ENCODE measurements around the gene NPFFR1.

NPFFR1 gene, protein sequence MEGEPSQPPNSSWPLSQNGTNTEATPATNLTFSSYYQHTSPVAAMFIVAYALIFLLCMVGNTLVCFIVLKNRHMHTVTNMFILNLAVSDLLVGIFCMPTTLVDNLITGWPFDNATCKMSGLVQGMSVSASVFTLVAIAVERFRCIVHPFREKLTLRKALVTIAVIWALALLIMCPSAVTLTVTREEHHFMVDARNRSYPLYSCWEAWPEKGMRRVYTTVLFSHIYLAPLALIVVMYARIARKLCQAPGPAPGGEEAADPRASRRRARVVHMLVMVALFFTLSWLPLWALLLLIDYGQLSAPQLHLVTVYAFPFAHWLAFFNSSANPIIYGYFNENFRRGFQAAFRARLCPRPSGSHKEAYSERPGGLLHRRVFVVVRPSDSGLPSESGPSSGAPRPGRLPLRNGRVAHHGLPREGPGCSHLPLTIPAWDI

DNA sequence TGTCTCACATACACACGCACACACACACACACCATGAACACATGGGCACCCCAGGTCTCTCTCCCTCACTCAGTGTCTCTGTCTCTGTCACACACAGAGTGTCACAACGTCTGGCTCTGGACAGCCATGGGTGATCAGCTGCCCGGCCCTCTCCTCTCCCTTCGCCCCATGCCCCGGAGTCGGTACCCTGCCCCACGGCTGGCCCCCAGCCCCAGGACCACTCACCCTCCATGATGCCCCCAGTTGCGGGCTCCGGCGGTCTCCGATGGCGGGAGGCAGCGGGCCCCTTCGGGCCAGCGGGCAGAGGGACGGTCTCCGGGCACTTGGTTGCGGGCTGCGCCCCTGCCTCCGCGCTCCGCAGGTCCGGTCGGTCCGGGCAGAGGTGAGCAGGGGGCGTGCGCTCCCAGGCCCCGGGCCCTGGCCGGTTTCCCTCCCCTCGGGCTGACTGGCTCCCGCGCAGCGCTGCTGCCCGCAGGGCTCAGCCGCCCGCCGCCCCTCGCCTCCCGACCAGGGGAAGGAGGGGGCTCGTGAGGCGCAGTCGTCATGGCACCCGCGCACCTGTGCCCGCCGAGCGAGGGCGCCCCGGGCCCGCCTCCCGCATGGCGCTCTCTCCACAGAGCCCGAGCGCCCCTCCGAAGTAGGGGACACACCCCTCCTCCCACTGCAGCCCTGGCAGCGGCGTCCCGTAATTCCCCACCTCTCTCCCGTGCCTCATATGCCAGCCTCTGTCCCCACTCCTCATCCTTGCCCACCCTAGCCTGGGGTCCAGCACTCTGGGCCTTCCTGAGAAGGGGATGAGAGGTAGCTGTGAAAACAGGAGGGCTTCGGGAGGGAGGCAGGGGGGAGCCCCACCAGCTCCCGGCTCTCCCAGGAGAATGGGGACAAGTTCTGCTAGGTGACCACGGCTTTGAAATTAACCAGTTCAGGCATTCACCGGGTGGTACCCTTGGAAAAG, at the start of gene NPFFR1:
NPFFR1 (minus strand) TSS at position 560 of the 955 bp plus-strand sequence; CDS start at position 232, 328 bp downstream.
- no peak for DNase-seq

DNA sequence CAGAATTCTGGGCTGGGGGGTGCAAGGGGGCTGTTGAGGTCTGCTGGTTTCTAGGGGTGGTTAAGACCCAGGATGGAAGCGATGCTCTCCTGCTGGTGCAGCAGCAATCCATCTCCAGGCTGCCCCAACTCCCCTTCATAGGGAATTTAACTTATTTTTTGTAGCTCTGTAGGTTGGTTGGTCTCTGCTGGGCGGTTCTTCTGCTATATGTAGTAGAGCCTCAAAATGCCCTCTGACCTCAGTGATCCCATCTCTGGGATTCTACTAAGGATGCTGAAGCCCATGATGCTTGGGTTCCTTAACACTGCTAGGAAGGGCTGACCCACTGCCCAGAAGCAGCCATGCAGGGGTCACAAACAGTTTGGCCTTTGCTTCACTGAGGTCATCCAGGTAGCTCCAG, 49.5 kb upstream of the NPFFR1 start:
- no peak for DNase-seq

DNA sequence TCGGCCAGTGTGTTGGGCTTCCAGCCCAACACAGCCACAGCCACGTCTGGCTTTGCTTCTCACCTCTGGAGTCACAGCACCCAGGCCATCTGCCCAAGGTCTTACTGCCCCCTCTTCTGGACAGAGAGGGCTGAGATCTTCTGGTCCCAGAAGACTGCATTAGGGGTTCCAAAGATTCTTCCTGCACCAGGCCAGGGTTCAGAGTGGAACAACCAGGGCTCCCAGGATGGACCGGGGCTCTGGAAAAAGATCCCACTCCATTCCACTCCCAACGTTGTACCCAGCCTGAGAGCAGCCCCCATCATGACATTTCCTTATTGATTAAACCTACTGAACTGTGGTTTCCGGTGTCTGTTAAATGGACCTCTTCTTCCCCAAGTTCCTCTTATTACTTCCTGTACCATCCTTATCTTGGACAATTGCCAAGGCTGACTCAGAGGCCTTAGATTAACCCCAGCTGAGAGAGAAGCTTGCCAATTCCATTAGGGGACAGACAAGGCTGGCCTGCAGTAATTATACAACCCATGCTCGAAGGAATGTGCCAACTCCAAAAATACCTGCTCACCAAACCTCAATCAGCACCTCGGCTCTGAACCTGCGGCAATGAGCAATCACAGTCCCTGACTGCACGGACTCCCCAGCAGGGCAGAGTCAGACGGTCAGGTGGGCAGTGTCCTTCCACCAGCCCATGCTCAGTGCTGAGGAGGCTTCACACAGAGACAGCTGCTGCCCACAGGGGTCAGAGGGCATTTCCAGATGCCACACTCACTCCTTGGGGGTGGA, 47.9 kb upstream of the NPFFR1 start:
- DNase-seq = peak; percentile 80

DNA sequence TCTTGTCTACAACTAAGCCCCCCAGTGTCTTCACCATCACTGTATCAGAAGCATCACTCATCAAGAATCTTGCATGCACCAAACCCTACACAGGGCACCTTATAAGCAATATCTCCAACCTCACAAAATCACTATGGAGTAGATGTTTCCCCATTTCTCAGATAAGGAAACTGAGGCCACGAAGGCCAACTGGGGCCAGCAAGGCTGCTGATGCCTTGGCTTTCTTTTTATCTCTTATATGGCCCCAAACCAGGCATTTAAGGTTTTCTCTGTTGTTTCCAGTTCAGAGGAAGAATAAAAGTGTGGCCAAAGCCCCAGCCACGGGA, 47.3 kb upstream of the NPFFR1 start:
- DNase-seq = no peak

DNA sequence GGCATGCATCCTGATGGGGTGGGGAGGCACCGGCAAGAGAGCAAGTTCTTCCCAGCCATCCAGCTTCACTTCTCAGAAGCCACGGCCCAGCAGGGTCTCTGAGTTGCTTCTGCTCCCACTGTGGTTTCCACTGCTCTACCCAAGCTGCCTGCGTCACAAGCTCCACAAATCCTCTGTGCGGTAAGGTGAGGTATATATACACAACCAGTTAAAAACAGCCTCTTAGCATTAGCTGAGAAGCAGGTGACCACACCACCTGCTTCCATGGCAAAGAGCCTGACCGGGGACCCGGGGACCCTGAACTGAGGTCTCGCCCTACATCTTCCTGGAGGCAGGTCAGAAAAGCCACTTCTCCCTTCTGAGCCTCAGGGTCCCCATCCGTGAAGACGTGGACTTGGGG, 46.9 kb upstream of the NPFFR1 start:
- no peak for DNase-seq

DNA sequence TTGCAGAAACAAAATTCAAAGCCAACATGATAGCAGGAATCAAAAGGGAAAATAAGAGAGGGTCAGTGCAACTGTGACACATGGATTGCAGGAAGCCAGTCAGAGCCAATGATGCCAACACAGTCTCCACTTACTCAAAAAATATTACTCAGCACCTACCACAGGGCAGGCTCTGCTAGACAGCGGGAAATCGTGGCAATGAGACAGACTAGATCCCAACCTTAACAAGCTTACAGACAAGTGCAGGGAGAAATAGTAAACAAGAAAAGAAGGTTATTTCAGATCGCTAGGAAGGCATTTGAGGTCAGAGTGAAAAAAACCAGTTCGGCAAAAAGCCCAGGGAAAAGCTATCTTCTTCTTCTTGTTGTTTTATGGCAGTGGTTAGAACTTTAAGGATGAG, 45.2 kb upstream of the NPFFR1 start:
- no peak for DNase-seq

DNA sequence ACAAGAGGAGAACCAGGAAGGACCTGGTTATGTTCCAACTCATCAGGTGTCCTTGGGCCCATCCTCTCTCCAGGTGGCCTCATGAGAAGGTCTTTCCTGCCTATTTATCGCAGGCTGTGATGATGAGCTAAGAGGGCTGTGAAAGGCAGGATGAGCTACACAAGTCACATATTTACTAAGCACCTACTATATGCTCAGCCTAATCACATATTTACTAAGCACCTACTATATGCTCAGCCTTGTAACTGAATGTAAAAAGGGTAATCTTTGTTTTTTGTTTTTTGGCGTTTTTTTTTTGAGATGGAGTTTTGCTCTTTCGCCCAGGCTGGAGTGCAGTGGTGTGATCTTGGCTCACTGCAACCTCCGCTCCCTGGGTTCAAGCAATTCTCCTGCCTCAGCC, 44.2 kb upstream of the NPFFR1 start:
- DNase-seq = no peak

DNA sequence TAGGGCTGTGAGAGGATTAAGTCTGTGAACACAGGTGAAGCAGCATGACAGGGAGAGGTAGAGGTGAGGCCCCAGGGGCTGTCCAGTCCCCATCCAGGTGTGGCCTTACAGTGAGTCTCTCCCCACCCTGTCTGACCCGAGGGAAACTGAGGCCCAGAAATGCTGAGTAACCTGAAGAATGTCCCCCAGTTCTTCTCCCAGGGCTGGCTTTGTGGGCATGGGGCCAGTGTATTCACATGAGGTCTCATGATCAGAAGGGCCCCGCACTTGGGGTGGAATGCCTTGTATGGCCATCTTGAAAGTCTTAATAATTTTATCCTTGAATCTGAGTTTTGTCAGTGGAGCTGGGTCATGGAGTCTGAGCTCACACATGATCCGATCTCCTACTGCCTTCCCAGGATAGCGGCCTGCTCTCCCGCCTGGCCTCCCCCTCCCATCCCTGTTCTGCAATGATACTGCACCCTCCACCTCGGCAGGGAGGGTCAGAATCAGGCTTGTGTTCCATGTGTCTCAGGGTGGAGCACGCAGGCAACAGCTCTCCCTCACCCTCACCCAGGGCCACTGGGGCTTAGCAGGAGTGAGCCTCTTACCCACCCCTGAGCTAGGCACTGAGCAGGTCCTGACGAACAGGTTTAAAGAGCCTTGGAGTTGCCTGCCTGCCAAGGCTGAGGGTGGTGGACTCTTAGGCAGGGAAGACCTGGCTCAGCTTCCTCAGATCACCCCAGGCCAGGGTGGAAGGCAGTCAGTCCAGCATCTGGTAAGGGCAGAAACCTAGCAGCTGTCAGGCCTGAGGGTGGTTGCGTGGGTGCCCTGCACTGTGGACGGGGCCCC, 41.4 kb upstream of the NPFFR1 start:
- DNase-seq = no peak

DNA sequence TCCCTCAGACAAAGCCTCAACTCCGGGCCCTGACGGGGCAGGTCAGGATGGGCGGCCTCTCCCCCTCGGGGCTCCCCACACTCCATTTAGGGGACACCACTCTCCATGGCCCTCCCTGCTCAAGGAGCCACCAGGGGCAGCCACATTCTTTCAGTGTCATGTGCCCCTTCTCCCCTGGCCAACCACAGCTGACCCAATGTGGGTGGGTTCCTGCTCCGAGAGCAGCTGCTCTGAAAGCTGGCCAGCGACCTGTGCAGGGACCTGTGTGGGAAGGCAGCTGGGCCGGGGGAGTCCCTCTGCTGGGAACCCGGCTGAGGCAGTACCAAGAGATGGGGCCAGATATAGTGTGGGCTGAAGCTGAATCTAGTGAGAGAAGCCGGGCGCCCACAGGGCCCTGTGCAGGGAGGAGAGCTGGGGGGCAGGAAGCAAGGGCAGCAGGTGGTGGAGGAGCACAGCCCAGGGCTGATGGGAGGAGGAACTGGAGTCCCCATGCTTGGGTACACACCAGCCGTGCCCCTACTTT, 40.6 kb upstream of the NPFFR1 start:
- DNase-seq = no peak

DNA sequence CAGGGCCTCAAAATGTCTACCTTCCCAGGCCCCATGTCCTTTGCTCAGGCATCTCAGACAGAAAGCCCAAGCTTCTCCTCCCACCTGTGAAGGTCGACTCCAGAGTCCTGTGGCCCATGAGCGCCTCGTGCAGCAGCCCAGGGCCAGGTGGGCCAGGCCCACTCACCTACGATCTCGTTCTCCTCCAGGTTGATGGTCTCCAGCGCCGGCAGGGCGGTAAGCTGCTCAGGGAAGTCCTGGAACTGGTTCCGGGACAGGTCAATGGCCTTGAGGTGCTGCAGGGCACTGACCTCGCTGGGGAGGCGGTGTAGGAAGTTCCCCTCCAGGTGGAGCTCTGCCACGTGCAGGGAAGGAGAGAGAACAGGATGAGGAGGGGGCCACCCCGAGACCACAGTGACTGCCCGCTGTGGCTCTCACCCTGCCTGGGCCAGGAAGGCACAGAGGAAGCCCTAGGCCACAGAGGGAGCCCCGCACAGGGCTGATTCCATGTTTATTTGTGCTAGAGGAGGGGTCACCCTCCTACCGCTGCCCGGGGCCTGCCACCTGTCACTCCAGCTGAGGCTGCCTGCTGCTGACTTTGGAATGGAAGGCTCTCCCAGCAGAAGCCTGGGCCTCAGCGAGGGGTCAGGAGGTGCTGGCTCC, 40.0 kb upstream of the NPFFR1 start:
- DNase-seq = no peak

DNA sequence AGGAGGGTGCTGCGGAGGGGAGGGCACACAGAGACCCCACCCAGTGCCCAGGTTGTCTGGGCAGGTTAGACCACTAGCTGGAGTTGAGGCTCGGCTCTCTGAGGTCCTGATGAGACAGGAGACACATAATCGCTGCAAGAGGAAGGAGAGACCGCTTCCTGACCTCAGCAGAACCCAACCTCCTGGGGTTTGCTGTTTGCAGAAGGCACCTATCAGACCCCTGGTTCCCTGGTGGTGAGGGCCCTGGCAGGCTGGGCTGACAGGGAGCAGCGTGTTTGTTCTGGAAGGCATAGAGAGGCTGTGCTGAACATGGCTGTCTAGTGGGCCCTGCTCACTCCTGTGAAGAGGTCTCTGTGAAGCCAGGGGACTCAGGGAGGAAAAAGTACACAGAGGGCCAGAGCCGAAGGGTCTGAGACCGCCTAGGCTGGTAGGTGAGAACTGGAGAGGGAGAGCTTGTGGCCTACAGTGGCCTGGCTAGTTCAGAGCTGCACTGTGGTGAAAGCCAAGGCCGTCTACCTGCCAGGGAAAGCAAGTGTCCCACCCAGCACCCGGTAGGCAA, 39.4 kb upstream of the NPFFR1 start:
- no peak for DNase-seq

DNA sequence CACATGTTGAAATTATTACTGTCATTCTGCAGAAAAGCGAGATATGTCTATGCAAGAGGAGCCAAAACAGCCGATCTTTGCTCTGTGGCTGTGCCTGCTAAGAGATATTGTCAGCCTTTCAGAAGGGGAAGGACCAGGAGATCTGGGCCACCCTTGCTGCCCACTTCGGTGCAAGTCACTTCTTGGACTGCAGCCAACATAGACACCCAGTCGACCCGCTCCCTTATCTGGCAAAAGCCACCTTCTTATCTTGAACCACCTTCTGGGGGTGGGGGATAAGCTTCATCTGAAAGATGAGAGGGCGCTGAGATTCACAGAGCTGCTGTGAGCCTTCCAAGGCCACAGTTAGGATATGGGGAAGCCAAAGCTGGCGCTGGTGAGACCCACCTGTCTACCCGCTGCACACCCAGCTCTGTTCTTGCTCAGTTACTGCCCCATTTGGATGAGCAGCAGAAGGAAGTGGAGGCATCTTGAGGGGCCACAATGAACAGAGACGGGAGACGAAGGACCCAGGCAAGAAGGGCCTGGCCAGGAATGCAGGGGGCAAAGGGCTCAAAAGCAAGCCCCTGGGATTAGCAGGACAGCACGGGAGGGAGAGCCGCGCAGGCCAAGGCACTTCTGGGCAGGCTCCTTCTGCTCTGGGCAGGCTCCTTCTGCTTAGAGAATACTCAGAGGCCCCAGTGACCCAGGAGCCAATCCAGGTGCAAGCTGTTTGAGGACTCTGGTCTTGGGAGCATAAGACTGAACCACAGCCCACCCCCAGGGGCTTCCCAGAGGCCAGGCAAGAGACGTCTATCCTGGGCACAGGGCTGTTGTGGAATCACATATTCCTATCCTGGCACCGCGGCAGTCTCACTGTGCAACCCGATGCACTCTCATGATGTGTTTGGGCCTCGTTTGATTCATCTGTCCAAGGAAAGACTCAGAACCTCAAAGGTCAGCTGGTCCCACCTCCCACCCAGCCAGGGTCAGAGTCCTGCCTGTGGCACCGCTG, 38.4 kb upstream of the NPFFR1 start:
- no peak for DNase-seq

DNA sequence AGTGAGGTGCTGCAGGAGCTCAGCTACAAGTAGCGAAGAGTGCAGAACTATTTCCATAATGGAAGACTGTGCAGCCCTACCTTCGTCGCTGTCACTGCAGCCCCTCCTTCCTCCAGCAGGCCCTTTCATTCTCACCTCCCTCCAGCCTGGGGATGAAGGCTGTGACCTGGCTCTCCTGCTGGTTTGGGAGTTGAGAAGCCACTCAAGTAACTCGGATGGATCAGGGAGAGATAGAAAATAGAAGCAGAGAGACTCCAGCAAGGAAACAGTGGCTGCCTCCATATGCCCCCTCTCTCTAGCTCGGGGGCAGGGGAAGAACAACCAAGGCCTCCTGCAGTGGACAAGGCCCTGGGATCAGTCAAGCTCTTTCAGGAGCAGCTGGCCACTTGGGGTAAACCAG, 37.4 kb upstream of the NPFFR1 start:
- DNase-seq = no peak

DNA sequence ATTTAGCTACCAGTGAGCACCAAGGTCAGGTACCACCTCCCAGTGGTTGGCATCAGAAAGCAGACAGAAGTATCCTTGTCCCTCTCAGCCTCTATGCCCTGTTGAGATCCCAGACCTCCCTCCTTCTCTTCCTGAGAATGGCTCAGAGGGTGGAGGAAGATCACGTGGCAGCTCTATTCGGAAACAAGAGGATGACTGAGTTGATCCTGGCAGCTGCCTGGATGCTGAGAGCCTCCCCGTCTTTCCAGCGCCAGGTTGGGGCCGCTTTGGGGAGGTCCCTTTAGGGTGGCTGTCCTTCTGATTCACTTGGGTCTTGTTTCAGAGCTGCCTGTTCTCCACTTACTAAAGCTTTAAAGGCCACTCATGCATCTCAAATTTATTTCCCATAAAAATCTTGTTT, 36.9 kb upstream of the NPFFR1 start:
- no peak for DNase-seq

DNA sequence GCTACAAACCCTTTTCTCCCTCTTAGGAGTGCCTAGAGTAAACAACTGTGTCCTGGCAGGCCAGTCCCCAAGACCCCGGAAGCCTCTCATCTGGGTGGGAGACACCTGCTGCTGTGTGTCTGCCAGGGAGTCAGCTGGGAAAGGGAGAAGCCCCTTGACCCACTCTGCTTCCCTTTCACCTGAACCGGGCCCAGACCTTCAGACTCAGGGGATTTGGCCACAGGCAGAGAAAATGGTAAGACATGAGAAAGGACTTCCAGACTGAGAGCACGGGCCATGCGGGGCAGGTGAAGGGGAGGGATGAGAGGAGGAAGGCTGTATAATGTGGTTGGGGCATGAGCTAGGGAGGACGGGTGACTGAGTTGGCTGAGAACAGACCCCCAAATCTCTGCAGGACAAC, 36.0 kb upstream of the NPFFR1 start:
- DNase-seq = no peak

DNA sequence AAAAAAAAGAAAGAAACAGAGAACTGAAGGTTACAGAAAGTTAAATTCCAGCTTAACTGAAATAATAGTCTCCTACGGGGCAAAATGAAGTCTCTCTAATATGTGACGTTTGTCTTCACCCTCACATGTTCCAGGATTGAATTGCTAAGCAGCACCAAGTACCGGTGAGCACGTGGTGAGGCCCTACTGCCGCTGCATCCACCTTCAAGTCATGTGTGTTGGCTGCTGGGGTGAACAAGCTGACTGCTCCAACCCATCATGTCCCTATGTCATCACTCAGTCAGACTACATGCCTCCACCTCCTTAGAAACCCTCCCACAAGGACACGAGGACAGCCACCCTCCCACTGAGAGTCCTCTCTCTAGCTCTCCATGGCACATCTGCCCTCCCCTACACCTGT, 35.4 kb upstream of the NPFFR1 start:
- DNase-seq = no peak

DNA sequence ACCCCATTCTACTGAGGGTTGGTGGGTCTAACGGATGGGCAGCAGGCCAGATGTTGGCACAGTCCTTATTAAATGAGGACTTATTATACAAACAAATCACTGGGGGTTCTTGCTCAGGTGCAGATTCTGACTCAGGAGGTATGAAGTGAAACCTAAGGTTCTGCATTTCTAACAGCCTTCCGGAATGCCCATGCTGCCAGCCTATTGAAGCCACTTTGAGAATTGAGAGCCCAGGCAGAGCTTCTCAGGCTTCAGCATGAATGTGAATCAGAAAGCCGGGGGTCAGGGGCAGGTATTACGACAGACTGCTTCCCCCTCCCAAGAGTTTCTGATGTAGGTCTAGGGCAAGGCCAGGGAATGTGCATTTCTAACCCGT, 34.1 kb upstream of the NPFFR1 start:
- no peak for DNase-seq

DNA sequence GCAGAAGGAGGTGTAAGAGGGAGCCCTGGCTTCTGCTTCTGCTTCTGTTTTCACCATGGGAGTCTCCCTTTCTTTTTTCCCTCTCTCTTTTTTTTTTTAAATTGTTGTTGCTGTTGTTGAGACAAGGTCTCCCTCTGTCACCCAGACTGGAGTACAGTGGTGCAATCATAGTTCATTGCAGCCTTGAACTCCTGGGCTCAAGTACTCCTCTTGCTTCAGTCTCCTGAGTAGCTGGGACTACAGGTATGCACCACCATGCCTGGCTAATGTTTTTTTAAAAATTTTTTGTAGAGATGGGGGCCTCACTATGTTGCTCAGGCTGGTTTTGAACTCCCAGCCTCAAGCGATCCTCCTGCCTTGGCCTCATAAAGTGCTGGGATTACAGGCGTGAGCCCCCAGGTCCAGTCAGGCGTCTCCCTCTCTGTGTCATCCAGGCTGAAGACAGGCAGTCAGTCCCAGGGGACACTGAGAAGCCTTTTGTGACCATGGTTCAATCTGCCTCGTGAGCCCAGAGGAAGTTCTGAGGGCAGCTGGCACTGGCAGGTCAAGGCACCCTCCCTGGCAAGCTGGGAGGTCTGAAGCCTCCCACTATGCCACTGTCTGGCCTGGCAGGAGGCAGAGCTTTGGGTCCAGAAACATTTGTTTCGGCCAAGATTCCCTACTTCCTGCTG, 33.6 kb upstream of the NPFFR1 start:
- no peak for DNase-seq

DNA sequence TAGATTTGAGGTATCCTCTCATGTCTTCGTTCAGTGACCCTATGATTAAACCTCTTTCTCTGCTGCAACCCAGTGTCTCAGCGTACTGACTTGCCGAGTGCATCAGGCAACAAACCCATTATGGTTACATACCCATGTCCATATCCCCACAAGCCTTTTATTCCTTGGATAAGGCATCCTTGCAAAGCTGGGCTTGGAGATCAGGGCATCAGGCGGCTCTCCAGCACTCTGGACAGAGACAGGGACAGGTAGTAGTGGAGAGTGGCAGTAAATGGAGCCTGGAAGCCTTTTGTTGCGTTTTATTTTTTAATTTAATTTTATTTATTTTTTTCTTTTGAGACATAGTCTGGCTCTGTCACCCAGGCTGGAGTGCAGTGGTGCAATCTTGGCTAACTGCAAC, 32.0 kb upstream of the NPFFR1 start:
- no peak for DNase-seq

Data from KG1 (cell line).